Kidney epithelial cell (primary cell): ENCODE measurements around the gene NDUFV2. TPM values are rescaled to one million over a fixed set of nuclear protein-coding genes. Genes with fewer than 3 reads are reported as not detected.
"Not testable (repeated sequence)": the region's sequence is repeated elsewhere in the genome, so short reads cannot be mapped to it uniquely, and the experiment has no call there.

Experiments used
- DNase-seq: peaks from one replicate; pipeline ENCODE4 v3.0.0-alpha.2; 2010; ENCODE audit warnings: low read depth
- H3K27me3 ChIP-seq: 2 replicates; pipeline ENCODE4 v1.6.0; 2011; ENCODE audit warnings: low read length; ENCODE audit not compliant: control insufficient read depth, insufficient read depth
- H3K36me3 ChIP-seq: 2 replicates; pipeline ENCODE4 v1.5.1; 2011; ENCODE audit warnings: low read length; ENCODE audit not compliant: control insufficient read depth, insufficient read depth
- H3K4me3 ChIP-seq: 2 replicates; pipeline ENCODE4 v1.5.1; 2011; ENCODE audit warnings: low read depth, mild to moderate bottlenecking, control low read depth, low read length
- total RNA-seq: library from RNA; depleted of rRNA; stranded (reverse); fragments of >200 nt; gene quantifications from 2 replicates; pipeline ENCODE4 v1.2.3, GENCODE V29; 2015
- TF ChIP-seq, protein P1 (sequence below): IDR thresholded peaks from 2 replicates; pipeline ENCODE4 v1.5.1; 2011; ENCODE audit warnings: mild to moderate bottlenecking, moderate library complexity, low read length, control low read depth, inconsistent platforms; ENCODE audit not compliant: insufficient read depth, poor library complexity, severe bottlenecking

The NDUFV2 gene
- total RNA-seq, 1 donor from 2014 or later = 93.3 TPM

DNA sequence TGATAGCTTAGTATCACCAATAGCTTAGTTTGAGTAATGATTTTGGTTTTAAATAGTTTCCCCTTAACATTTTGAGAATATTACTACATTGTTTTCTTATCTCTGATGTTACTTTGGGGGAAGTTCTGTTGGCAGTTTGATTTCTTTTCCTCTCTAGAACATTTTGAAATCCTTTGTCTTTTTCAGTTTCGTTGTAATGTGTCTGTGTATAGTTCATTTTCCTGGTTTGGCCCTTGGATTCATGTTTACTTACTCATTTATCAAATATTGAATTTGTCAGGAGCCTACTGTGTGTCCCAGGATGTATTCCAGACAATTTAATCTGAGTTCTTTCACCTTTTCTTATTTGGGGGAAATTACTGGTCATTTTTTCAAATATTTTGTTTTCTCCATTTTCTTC lies 50.8 kb downstream of the NDUFV2 start:
- DNase-seq = no peak
- TF ChIP-seq, protein P1, sequence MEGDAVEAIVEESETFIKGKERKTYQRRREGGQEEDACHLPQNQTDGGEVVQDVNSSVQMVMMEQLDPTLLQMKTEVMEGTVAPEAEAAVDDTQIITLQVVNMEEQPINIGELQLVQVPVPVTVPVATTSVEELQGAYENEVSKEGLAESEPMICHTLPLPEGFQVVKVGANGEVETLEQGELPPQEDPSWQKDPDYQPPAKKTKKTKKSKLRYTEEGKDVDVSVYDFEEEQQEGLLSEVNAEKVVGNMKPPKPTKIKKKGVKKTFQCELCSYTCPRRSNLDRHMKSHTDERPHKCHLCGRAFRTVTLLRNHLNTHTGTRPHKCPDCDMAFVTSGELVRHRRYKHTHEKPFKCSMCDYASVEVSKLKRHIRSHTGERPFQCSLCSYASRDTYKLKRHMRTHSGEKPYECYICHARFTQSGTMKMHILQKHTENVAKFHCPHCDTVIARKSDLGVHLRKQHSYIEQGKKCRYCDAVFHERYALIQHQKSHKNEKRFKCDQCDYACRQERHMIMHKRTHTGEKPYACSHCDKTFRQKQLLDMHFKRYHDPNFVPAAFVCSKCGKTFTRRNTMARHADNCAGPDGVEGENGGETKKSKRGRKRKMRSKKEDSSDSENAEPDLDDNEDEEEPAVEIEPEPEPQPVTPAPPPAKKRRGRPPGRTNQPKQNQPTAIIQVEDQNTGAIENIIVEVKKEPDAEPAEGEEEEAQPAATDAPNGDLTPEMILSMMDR = no peak
- no peaks in the 10 kb centered on the region for H3K36me3 ChIP-seq
- no peak overlapping the region for H3K4me3 ChIP-seq
- no peaks in the 10 kb centered on the region for H3K27me3 ChIP-seq

DNA sequence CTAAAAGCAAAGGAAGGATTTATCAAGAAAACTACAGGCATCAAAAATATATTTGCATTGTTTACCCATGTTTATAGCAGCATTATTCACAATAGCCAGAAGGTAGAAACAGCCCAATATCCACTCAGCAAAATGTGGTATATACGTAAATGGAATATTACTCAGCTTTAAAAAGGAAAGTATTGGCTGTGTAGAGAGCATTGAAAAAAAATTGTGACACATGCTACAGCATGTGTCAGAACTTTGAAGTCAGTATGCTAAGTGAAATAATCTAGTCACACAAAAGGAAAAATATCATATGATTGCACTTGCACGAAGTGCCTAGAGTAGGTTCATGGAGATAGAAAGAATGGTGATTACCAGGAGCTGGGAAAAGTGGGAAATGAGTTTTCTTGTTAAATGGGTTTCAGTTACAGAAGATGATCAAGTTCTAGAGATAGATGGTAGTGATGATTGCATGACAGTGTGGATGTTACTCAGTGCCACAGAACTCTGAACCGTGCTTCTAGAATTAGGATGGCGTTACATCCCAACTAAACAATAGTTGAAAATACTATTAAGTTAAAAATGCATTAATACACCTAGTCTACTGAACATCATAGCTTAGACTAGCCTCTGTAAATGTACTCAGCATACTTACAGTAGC lies 54.2 kb downstream of the NDUFV2 start:
- Histone ChIP-seq H3K36me3 (no peaks in the 10 kb centered on the region), H3K27me3 (no peaks in the 10 kb centered on the region), H3K4me3 (no peak overlapping the region)
- TF ChIP-seq, protein P1 = no peak
- DNase-seq = no peak

DNA sequence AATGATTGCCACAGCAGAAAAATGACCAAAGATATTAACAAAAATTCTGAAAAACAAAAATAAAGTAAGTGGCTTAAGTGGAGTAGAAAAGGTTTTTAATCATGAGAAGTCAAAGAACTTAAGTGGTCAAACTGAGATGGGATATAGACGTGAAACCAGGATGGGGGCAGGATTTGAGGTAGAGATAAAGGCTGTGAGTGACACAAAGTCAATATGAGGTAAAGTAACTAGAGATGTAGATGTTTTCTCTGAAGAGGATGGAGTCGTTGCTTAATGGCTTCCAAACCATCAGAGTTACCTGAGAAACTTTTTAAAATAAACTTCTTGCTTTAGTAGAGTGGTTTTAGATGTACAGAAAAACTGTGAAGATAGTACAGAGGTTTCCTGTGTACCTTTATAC lies 55.3 kb downstream of the NDUFV2 start:
- Histone ChIP-seq H3K36me3 (no peaks in the 10 kb centered on the region), H3K4me3 (no peak overlapping the region), H3K27me3 (no peaks in the 10 kb centered on the region)
- TF ChIP-seq, protein P1 = no peak
- no peak for DNase-seq

DNA sequence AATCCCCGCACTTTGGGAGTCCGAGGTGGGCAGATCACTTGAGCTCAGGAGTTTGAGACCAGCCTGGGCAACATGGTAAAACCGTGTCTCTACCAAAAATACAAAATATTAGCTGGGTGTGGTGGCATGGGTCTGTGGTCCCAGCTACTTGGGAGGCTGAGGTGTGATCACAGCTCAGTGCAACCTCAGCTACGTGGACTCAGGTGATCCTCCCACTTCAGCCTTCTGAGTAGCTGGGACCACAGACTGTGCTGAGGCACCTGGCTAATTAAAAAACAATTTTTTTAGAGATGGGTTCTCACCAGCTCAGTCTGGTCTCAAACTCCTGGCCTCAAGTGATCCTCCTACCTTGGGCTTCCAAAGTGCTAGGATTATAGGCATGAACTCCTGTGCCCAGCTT lies 57.5 kb downstream of the NDUFV2 start:
- DNase-seq = no peak
- H3K36me3 ChIP-seq = no peaks in the 10 kb centered on the region
- no peak overlapping the region for H3K4me3 ChIP-seq
- TF ChIP-seq, protein P1 = no peak
- no peaks in the 10 kb centered on the region for H3K27me3 ChIP-seq

DNA sequence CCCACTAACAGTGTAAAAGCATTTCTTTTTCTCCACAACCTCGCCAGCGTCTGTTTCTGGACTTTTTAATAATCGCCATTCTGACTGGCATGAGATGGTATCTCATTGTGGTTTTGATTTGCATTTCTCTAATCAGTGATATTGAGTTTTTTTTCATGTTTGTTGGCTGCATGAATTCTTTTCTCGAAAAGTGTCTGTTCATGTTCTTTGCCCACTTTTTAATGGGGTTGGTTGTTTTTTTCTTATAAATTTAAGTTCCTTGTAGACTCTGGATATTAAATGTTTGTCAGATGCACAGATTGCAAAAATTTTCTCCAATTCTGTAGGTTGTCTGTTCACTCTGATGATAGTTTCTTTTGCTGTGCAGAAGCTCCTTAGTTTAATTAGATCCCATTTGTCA lies 60.2 kb downstream of the NDUFV2 start:
- not testable (repeated sequence) for H3K4me3 ChIP-seq, DNase-seq, H3K36me3 ChIP-seq, H3K27me3 ChIP-seq

DNA sequence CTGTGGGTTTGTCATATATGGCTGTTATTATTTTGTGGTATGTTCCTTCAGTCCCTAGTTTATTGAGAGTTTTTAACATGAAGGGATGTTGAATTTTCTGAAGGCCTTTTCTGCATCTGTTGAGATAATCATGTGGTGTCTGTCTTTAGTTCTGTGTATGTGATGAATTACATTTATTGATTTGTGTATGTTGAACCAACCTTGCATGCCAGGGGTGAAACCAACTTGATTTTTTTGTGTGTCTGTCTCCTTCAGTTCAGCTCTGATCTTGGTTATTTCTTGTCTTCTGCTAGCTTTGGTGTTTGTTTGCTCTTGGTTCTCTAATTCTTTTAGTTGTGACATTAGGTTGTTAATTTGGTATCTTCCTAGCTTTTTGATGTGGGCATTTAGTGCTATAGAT lies 61.6 kb downstream of the NDUFV2 start:
- not testable (repeated sequence) for H3K36me3 ChIP-seq, H3K27me3 ChIP-seq, H3K4me3 ChIP-seq, DNase-seq

DNA sequence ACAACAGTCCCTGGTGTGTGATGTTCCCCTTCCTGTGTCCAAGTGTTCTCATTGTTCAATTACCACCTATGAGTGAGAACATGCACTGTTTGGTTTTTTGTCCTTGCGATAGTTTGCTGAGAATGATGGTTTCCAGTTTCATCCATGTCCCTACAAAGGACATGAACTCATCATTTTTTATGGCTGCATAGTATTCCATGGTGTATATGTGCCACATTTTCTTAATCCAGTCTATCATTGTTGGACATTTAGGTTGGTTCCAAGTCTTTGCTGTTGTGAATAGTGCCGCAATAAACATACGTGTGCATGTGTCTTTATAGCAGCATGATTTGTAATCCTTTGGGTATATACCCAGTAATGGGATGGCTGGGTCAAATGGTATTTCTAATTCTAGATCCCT lies 63.4 kb downstream of the NDUFV2 start:
- not testable (repeated sequence) for DNase-seq, H3K4me3 ChIP-seq, H3K36me3 ChIP-seq, H3K27me3 ChIP-seq

DNA sequence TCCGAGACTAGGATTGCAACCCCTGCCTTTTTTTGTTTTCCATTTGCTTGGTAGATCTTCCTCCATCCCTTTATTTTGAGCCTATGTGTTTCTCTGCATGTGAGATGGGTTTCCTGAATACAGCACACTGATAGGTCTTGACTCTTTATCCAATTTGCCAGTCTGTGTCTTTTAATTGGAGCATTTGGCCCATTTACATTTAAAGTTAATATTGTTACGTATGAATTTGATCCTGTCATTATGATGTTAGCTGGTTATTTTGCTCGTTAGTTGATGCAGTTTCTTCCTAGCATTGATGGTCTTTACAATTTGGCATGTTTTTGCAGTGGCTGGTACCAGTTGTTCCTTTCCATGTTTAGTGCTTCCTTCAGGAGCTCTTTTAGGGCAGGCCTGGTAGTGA lies 67.0 kb downstream of the NDUFV2 start:
- DNase-seq, H3K4me3 ChIP-seq, H3K36me3 ChIP-seq, H3K27me3 ChIP-seq: not testable (repeated sequence)

DNA sequence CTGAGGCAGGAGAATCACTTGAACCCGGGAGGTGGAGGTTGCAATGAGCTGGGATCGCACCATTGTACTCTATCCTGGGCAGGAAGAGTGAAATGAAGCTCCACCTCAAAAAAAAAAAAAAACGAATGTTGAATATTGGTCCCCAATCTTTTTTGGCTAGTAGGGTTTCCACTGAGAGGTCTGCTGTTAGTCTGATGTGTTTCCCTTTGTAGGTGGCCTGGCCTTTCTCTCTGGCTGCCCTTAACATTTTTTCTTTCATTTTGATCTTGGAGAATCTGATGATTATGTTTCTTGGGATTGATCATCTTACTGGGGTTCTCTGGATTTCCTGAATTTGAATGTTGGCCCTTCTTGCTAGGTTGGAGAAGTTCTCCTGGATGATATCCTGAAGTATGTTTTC lies 69.4 kb downstream of the NDUFV2 start:
- not testable (repeated sequence) for H3K27me3 ChIP-seq, H3K36me3 ChIP-seq, DNase-seq, H3K4me3 ChIP-seq
